Left lobe of liver (tissue), 2 donors: ENCODE measurements around the gene APOOL. TPM values are rescaled to one million over a fixed set of nuclear protein-coding genes. Genes with fewer than 3 reads are reported as not detected.
"Not testable (repeated sequence)": the region's sequence is repeated elsewhere in the genome, so short reads cannot be mapped to it uniquely, and the experiment has no call there.

Source experiments
- ATAC-seq: fragments of 200-7000 bp; cut with Tn5 transposase; one replicate; pipeline ENCODE4 v1.9.1; 2020; ENCODE audit warnings: mild to moderate bottlenecking, moderate library complexity
- DNase-seq: peaks from one replicate; pipeline ENCODE4 v3.0.0-alpha.2; 2020; ENCODE audit warnings: low spot score
- total RNA-seq: library from RNA; stranded (reverse); gene quantifications from one replicate; pipeline ENCODE4 v1.2.1, GENCODE V29; 2021
- donor health status: DM: no; HTN: no; CAD: no; lungs with moderate emphysema.
- donor health status: DM: no; HTN: yes; CAD: no.

The APOOL gene
- total RNA-seq, 1 donor from 2014 or later, result 19.8 TPM

DNA sequence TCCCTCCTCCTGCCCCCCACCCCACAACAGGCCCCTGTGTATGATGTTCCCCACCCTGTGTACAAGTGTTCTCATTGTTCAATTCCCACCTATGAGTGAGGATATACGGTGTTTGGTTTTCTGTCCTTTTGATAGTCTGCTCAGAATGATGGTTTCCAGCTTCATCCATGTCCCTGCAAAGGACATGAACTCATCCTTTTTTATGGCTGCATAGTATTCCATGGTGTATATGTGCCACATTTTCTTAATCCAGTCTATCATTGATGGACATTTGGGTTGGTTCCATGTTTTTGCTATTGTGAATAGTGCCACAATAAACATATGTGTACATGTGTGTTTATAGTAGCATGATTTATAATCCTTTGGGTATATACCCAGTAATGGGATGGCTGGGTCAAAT, 73.6 kb downstream of the APOOL start:
- ATAC-seq, DNase-seq: not testable (repeated sequence)

GRCh38 chrX:85084770-85085393, 81.2 kb downstream of the APOOL start:
- DNase-seq, result no peak
- peak; percentile 73 for ATAC-seq

DNA sequence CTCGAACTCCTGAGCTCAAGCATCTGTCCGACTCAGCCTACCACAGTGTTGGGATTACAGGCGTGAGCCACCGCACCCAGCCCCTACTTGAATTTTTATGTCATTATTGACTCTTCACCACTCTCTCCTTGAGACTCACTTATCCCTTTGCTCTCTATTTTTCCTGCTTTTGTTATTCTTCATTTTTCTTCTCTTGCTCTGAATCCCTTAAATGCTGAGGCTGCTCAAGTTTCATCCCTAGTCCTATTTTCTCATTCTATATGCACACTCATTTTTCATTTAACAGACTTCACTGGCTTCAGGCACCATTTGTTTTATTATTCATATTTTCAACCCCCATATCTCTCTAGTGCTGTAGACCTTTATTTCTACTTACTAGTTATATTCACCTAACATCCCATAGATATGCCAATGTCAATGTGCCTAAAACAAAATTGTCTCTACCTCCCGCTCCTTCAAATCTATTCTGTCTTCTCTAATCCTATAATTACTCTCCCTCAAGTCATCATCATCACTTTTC, 85.7 kb downstream of the APOOL start:
- DNase-seq, result no peak
- no peak for ATAC-seq

DNA sequence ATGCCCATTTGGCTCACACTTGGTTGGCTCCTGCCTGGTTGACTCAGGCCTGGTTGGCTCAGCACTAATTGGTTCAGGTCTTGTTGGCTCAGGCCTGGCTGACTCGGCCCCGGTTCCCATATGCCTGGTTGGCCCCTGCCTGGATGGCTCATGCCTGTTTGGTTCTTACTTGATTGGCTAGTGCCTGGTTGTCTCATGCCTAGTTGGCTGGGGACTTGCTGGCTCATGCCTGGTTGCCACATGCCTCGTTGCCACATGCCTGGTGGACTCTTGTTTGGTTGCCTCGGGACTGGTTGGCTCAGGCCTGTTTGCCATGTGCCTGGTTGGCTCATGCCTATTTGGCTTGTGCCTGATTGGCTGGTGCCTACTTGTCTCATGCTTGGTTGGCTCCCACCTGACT, 103.7 kb downstream of the APOOL start:
- DNase-seq (no peak), ATAC-seq (no peak)

- no peak for ATAC-seq
- no peak for DNase-seq
Measured at GRCh38 chrX:85108165-85108564, 104.5 kb downstream of the APOOL start.

DNA sequence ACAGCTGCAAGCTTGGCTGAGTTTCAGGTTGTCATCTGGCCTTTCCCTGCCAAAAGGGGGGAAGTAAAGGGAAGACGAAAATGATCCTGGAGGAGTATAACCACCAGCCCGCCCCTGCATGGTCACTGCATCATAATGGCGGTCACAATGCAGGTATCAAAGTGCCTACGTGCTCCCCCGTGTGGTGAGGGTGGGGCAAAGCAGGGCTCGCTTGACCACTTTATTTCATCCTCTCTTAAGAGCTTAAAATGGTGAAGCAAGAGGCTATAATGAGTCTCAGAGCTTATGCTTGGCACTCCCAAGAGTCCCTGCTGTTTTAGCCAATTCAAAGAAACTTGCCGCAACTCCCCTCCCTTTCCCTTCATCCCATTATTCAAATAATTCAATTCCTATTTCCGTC, 105.6 kb downstream of the APOOL start:
- DNase-seq (no peak), ATAC-seq (no peak)

DNA sequence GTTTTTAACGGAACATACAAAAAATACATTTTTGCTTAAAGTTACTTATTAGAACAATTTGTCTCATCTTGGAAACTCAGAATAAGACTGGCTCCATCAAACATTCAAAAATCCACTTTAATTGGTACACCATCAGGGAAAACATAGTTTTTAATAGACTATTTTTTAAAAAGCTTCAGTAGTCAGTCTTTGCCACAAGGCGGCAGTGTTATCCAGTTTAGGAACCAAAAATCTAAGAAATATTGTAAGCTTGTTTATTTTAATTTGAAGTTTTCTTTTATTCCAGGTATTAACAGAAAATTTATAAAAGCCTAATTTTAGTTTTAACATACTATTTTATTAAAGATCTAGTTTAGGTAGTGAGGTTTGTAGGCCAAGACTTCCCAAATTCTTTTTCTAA, 107.7 kb downstream of the APOOL start:
- ATAC-seq (no peak), DNase-seq (no peak)

- no peak for DNase-seq
- ATAC-seq, result no peak
Measured at GRCh38 chrX:85112293-85112692, 108.6 kb downstream of the APOOL start.

- DNase-seq, result no peak
- no peak for ATAC-seq
Measured at GRCh38 chrX:85113746-85114145, 110.1 kb downstream of the APOOL start.

DNA sequence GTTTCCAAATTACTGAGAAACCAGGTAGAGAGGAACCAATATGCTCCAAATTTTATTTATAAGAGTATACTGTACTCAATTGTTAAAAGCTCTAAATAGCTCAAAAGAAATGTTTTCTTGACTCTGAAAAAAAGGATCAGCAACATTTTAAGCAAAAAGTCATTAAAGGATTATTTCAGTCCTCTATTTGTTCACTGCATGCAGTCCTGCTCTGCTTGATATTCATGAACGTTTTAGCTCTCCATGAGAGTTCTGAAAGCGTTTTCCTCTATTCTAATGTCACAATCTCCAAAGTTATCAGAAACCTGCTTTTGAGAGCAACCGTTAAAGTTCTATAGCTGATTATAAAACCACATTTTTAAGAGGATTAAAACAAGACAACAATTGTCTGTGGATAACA, 110.5 kb downstream of the APOOL start:
- DNase-seq, result no peak
- ATAC-seq, result no peak

DNA sequence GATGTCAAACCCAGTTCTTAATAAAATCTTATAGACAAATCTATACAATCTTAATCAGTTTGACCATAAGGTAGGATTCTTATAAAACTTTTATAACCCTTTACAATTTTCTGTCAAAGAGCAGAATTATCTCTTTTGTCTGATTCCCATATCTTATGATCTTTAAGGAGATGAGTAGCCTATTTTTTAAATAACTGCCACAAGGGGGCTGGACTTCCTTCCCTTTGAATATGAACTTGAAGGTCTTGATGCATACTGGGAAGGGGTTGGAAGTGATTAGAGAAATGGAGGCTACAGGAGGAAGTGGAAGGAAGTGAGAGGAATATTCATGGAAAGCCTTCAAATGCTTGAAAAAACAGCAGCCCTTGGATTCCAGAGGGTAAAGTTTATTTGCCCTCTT, 111.1 kb downstream of the APOOL start:
- ATAC-seq (no peak), DNase-seq (no peak)

GRCh38 chrX:85115252-85115651, 111.6 kb downstream of the APOOL start:
- no peak for ATAC-seq
- no peak for DNase-seq

GRCh38 chrX:85136409-85136808, 132.7 kb downstream of the APOOL start:
- DNase-seq (no peak), ATAC-seq (no peak)

- no peak for ATAC-seq
- DNase-seq, result no peak
Measured at GRCh38 chrX:85139422-85139821, 135.7 kb downstream of the APOOL start.

DNA sequence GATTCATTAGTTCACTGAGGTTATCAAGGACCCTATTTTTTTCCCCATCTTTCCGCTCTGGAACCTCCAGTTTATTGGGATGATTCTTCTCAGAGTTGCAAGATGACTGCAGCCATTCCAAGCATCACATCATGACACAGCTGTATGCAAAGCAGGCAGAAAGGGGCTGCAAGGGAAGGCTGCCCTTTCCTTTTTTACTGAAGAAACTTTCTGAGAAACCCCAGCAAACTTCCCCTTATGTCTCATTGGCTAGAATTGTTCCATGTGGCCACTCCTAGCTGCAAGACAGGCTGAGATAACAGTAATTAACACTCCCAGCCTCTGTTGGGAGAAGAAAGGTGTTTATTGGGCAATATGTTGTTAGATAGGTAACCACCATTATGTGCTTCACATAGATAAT, 137.3 kb downstream of the APOOL start:
- DNase-seq (no peak), ATAC-seq (no peak)

Other genes starting within 250 kb of the APOOL start
- gene SATL1, start 239.9 kb downstream of the APOOL start, total RNA-seq, result not detected
- 0.25 TPM for gene ZNF711, start 240.1 kb downstream of the APOOL start, total RNA-seq